ENCODE measurements around the gene WFDC9. TPM values are rescaled to one million over a fixed set of nuclear protein-coding genes. Genes with fewer than 3 reads are reported as not detected.

The WFDC9 gene
- total RNA-seq (not detected), total RNA-seq (0 to 0.14 (median 0) reads per million in 172 experiments)
- polyA plus RNA-seq (2013, experiment 1 of 2): not detected
- not detected for polyA plus RNA-seq (2013, experiment 2 of 2)

DNA sequence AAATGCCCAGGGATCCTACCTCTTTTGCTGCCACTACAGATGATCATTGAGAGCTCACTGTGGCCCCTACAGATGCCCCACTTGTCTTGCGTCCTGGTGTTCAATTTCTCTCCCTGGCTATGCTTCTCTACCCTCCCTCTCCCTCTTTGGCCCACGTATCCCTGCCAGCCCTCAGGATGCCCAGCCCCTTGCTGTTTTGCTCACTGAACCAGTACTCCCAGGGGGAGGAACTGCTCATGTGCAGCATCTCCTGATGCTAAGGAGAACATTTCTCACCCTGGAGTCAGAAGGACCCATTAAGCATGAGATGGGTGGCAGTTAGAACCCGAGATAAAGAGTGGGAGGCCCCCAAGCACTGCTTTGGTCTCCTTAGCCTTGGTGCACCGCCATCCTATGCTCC lies at the start of gene WFDC9:
WFDC9 (minus strand) TSS at position 101 of the 400 bp plus-strand sequence. CDS start 21,103 bp downstream, outside the sequence.
- Mint-ChIP-seq H3K9me3 (no peaks in the 10 kb centered on the region), H3K27me3 (peaks cover 55% of the 10 kb centered on the region), H3K4me3 (no peak within 1 kb of the TSS), H3K36me3 (ENCODE audit: low read depth) (no peaks in the 10 kb centered on the region), H3K27ac (no peak within 1 kb of the TSS), H3K4me1 (ENCODE audit: low read depth) (peaks cover 4% of the 10 kb centered on the region)
- DNase-seq: no peak
- Histone ChIP-seq H3K27ac (ENCODE audit: low read depth in 1 of 2, low read length in 2 of 2) (no peak within 1 kb of the TSS), H3K36me3 (ENCODE audit: insufficient read depth, low read length) (no peaks in the 10 kb centered on the region), H3K4me1 (ENCODE audit: insufficient read depth, low read length) (peaks cover 3% of the 10 kb centered on the region), H3K27me3 (ENCODE audit: control insufficient read depth in 1 of 2, insufficient read depth in 2 of 2, low read length in 2 of 2) (peaks cover 0 to 6% of the 10 kb centered on the region in 2 experiments), H3K4me3 (ENCODE audit: low read length) (no peak within 1 kb of the TSS), H3K9me3 (ENCODE audit: control insufficient read depth in 1 of 2, insufficient read depth in 1 of 2, low read length in 2 of 2) (no peaks in the 10 kb centered on the region)
- intact Hi-C loops (cut with DNase I, micrococcal nuclease): no loop called here
- ChIA-PET POLR2A (no interaction called here), CTCF (no interaction called here)
- ATAC-seq (ENCODE audit: poor library complexity): no peak
- TF ChIP-seq, protein P1, sequence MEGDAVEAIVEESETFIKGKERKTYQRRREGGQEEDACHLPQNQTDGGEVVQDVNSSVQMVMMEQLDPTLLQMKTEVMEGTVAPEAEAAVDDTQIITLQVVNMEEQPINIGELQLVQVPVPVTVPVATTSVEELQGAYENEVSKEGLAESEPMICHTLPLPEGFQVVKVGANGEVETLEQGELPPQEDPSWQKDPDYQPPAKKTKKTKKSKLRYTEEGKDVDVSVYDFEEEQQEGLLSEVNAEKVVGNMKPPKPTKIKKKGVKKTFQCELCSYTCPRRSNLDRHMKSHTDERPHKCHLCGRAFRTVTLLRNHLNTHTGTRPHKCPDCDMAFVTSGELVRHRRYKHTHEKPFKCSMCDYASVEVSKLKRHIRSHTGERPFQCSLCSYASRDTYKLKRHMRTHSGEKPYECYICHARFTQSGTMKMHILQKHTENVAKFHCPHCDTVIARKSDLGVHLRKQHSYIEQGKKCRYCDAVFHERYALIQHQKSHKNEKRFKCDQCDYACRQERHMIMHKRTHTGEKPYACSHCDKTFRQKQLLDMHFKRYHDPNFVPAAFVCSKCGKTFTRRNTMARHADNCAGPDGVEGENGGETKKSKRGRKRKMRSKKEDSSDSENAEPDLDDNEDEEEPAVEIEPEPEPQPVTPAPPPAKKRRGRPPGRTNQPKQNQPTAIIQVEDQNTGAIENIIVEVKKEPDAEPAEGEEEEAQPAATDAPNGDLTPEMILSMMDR (IDR thresholded peaks at IDR 0.05): no peak

DNA sequence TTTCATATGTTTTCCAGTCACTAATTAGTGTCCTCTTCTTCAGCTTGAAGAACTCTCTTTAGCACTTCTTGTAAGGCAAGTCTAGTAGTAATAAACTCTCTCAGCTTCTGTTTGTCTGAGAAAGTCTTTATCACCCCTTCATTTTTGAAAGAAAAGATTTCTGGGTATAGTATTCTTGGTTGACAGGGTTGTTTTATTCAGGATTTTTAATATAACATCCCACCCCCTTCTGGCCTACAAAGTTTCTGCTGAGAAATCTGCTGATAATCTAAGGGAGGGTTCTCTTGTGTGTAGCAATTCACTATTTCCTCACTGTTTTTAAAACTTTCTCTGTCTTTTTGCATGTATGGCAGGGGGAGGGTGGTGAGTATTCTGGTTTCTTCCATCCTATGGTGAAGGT lies 48.6 kb upstream of the WFDC9 start:
- TF ChIP-seq, protein P1 (IDR thresholded peaks at IDR 0.05): no peak
- Mint-ChIP-seq H3K4me1 (ENCODE audit: low read depth) (no peaks in the 10 kb centered on the region), H3K27me3 (peaks cover 38% of the 10 kb centered on the region), H3K9me3 (peaks cover 13% of the 10 kb centered on the region), H3K27ac (no peak overlapping the region), H3K4me3 (no peak overlapping the region), H3K36me3 (ENCODE audit: low read depth) (no peaks in the 10 kb centered on the region)
- ATAC-seq (ENCODE audit: poor library complexity) (no peak), DNase-seq (no peak)
- Histone ChIP-seq H3K9me3 (ENCODE audit: control insufficient read depth in 1 of 2, insufficient read depth in 1 of 2, low read length in 2 of 2) (peaks cover 4 to 41% of the 10 kb centered on the region in 2 experiments), H3K36me3 (ENCODE audit: insufficient read depth, low read length) (no peaks in the 10 kb centered on the region), H3K4me3 (ENCODE audit: low read length) (no peak overlapping the region), H3K27ac (ENCODE audit: low read depth in 1 of 2, low read length in 2 of 2) (no peak overlapping the region), H3K4me1 (ENCODE audit: insufficient read depth, low read length) (no peaks in the 10 kb centered on the region), H3K27me3 (ENCODE audit: control insufficient read depth in 1 of 2, insufficient read depth in 2 of 2, low read length in 2 of 2) (peaks cover 0 to 9% of the 10 kb centered on the region in 2 experiments)
- ChIA-PET POLR2A (no interaction called here), CTCF (no interaction called here)
- intact Hi-C loops (cut with DNase I, micrococcal nuclease): no loop called here

- Mint-ChIP-seq H3K27ac (no peak overlapping the region), H3K4me1 (ENCODE audit: low read depth) (no peaks in the 10 kb centered on the region), H3K9me3 (peaks cover 3% of the 10 kb centered on the region), H3K4me3 (no peak overlapping the region), H3K36me3 (ENCODE audit: low read depth) (no peaks in the 10 kb centered on the region), H3K27me3 (peaks cover 64% of the 10 kb centered on the region)
- DNase-seq: no peak
- intact Hi-C loops (cut with DNase I, micrococcal nuclease): no loop called here
- Histone ChIP-seq H3K27me3 (ENCODE audit: control insufficient read depth in 1 of 2, insufficient read depth in 2 of 2, low read length in 2 of 2) (peaks cover 0 to 3% of the 10 kb centered on the region in 2 experiments), H3K9me3 (ENCODE audit: control insufficient read depth in 1 of 2, insufficient read depth in 1 of 2, low read length in 2 of 2) (peaks cover 0 to 2% of the 10 kb centered on the region in 2 experiments), H3K4me3 (ENCODE audit: low read length) (no peak overlapping the region), H3K36me3 (ENCODE audit: insufficient read depth, low read length) (no peaks in the 10 kb centered on the region), H3K4me1 (ENCODE audit: insufficient read depth, low read length) (no peaks in the 10 kb centered on the region), H3K27ac (ENCODE audit: low read depth in 1 of 2, low read length in 2 of 2) (no peak overlapping the region)
- CTCF ChIA-PET: no interaction called here
- TF ChIP-seq, protein P1 (IDR thresholded peaks at IDR 0.05): no peak
- no peak for ATAC-seq (ENCODE audit: poor library complexity)
- POLR2A ChIA-PET: no interaction called here
Measured at GRCh38 chr20:45672765-45673164, 41.7 kb upstream of the WFDC9 start.

Measured in CD4-positive, alpha-beta T cell (primary cell).